HG03196 (cell line): ENCODE data around the gene KIF26B.
"Not testable (repeated sequence)": the region's sequence is repeated elsewhere in the genome, so short reads cannot be mapped to it uniquely, and the experiment has no call there.

Experiments used
- ATAC-seq: cut with Tn5 transposase; IDR thresholded peaks from one replicate; pipeline ENCODE4 v1.9.1; 2021; ENCODE audit not compliant: unreplicated experiment

KIF26B gene

GRCh38 chr1:245663841-245664240, 509.1 kb downstream of the KIF26B start:
- ATAC-seq = no peak

GRCh38 chr1:245666412-245666811, 511.6 kb downstream of the KIF26B start:
- ATAC-seq = no peak

- no peak for ATAC-seq
Observed at GRCh38 chr1:245671349-245671748, 516.6 kb downstream of the KIF26B start.

DNA sequence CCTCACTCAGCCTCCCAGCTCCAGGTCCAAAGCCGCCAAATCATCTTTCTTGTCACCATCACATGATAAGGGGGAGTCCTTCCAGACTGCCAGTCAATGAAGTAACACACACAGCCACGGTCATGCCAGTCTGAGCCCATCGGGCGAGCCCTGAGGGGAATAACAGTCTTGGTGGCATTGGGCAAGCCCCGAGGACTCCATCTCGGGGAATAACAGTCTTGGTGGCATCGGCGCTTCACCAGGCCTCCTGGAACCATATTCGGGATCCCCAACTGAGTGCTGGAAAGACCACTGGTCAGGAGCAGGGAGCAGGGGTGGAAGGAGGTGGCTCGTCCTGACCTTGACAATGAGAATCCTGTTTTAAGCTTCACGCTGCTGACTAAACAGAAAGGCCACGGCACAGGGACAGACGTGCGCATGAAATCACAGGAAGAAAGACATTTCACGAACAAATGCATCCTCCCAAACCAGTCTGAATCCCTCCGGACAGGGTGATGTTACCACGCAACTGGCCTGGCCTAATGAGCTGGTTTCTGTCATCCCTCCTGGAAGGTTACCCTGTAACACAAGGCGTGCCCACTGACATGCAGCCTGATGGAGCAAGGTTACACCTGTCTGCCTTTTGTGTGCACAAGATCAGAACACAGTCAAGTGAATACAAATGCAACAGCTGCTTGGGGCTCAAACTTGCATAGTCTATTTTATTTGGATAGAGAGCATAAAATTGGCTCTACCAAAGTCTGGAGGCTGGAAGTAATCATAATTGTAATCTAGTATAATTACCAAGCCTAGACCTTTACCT, 517.4 kb downstream of the KIF26B start:
- ATAC-seq = no peak

DNA sequence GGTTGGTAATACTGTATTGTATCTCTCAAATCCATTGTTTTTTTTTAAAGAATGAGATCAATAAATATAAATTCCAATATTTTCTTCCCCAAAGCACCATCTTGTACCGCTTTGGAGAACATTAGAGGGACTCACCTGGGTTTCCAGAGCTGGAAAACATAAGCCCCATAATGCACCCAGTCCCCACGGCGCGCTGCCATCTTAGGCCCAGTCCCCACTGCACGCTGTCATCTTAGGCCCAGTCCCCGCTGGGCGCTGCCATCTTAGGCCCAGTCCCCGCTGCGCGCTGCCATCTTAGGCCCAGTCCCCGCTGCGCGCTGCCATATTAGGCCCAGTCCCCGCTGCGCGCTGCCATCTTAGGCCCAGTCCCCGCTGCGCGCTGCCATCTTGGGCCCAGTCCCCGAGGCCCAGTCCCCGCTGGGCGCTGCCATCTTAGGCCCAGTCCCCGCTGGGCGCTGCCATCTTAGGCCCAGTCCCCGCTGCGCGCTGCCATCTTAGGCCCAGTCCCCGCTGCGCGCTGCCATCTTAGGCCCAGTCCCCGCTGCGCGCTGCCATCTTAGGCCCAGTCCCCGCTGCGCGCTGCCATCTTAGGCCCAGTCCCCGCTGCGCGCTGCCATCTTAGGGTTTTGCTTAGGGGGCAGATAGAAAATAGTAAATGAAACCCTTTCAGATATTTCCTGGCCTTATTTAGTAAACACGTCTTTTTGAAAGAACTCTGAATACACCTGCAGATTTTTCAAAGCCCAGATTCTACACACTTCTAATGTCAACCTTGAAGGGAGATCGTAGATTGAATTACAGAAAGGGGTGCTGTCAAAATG, 518.3 kb downstream of the KIF26B start:
- not testable (repeated sequence) for ATAC-seq

GRCh38 chr1:245673881-245674414, 519.2 kb downstream of the KIF26B start:
- no peak for ATAC-seq

- ATAC-seq = no peak
Observed at GRCh38 chr1:245677461-245678240, 522.9 kb downstream of the KIF26B start.

DNA sequence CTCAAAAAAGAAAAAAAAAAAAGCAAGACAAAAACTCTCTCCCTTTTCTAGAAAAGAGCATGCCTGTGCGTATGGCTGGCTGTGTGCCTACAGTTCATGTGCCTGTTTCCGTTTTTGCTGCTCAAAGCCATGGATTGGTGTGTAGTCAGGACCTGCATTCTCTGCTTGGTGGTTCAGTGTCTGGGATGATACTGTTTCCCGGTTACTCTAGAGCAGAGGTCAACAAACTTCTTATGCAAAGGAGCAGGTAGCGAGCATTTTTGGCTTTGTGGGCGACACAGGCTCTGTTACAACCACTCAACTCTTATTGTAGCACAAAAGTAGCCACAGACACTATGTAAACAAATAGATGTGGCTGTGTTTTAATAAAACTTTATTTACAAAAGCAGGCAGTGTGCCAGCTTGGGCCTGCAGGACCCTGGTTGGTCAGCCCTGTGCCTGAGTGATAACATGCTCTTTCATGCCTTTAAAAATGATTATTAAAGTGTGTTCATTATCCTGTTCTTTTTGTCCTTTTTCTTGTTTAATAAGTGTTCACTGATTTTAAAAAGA, 524.2 kb downstream of the KIF26B start:
- ATAC-seq = no peak

DNA sequence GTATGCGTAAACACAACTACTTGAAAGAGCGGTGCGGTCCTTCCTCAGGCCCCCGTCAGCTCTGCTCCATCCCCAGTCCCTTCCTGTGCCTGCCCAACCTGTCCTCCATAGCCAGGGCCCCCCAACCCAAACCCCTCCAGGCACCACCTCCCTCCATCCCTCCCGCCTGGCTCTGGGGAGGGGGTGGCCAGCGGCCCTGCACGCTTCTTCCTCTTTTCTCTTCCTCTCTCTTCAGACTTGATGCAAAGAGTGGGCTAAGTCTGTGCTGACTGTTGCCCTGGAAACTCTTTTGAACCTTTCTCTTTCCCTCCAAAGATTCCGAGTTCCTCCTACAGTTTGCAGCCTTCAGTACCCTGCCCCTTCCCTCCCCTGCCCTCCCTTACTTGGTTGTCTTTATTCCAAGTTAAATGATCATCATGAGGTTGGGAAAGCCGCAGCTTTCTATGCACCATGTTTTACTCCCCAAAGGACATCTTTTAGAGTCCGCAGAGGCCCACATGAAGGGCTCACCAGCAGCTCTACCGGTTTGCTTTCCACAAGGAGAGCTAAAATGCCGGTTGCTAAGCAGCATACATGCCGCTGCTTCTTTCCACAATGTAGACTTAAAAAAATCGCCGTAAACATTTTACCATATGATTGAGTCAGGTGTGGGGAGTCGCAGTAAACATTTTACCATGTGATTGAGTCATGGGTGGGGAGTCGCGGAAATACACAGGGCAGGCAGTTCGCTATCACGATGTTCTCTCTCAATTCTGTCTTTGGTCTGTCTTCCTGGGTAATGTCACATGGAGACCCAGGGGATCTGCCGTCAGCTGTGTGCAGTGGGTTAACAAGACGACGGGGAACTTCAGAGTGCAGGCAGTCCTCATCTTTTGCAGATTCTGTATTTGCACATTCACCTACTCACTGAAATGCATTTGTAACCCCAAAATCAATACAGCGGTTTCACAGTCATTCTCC, 525.3 kb downstream of the KIF26B start:
- ATAC-seq = no peak

DNA sequence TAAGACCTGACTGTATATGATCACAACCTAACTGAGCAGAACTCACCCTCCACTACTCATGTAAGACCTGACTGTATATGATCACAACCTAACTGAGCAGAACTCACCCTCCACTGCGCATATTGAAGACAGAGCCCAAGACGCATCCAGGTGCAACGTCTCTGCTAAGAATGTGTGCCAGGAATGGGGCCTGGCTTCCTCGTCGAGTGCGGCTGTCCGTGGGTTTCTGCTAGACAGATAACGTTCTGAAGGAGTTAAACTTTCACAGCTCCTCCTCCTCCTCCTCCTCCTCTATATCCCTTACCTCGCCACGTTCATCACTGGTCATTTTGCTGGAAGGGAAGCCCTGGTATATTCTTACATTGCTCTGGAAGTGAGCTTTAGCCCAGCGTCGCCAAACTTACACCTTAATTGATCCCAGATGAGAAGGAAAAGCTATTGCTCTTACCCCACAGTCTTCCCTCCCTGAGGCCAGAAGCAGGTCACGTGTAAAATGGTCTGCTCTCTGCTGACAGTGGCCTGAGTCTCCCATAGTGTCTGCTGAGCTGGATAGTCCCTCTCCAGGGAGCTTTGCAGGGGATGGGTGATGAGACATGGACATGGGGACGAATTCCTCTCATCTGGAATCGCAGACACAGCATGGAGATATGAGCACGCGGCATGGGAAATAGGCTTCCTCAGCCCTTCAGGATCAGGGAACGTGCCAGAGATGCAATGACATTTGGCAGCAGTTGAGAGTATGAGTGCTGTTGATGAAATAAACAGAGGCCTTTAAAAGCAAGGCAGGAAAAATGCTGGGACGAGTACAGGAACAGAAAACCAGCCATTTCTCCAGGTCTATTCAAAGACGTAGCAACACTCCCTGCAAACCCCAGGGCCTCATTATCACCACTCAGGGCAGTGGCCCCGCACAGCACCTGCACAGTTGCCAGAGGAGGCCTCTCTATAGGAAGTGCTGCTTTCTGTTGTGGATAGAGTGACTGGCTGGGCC, 528.1 kb downstream of the KIF26B start:
- no peak for ATAC-seq

- no peak for ATAC-seq
Observed at GRCh38 chr1:245683676-245684075, 528.9 kb downstream of the KIF26B start.

DNA sequence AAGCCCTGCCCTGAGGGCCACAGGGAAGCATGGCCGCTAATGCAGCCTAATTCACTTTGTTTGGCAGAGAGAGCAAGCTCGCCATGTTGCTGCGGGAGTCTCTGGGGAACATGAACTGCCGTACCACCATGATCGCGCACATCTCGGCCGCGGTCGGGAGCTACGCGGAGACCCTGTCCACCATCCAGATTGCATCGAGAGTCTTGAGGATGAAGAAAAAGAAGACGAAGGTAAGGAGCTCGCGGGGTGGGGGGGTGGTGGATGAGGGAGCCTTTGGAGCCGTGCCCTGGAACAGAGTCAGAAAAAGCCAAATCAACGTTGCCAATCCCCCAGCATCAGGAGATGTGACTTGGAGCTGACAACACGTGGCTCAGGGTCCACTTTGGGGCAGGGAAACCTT, 529.4 kb downstream of the KIF26B start:
- ATAC-seq = no peak

DNA sequence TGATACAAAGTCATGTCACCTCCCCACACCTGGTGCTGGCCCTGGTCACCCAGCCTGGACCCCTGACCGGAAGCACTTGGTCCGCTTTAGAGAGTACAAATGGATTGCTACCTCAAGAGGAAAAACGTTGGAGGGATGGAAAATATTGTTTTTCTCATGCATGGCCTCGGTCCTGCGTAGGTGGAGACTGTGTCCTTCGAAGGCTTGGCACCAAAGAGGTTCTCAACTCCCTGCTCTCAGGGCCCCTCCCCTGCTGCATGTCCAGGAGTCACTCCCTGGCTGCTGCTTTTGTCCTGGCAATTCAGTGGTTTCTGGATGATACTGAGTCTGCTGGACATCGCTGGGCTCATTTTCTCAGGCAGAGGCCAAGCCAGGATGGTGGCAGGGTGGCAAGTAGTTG, 529.8 kb downstream of the KIF26B start:
- ATAC-seq = no peak

GRCh38 chr1:245685111-245685810, 530.5 kb downstream of the KIF26B start:
- ATAC-seq = no peak

- ATAC-seq = no peak
Observed at GRCh38 chr1:245686006-245686405, 531.2 kb downstream of the KIF26B start.

- no peak for ATAC-seq
Observed at GRCh38 chr1:245686446-245687030, 531.8 kb downstream of the KIF26B start.

GRCh38 chr1:245687152-245687635, 532.4 kb downstream of the KIF26B start:
- no peak for ATAC-seq
